NCI-H1694 (cell line): Measurements from ENCODE around the gene ARL5C.
"Not testable (repeated sequence)": the region's sequence is repeated elsewhere in the genome, so short reads cannot be mapped to it uniquely, and the experiment has no call there.

Experiments used
- DNase-seq: peaks from one replicate; lab custom pipeline; 2025; lab: John Stamatoyannopoulos, UW

The ARL5C gene

DNA sequence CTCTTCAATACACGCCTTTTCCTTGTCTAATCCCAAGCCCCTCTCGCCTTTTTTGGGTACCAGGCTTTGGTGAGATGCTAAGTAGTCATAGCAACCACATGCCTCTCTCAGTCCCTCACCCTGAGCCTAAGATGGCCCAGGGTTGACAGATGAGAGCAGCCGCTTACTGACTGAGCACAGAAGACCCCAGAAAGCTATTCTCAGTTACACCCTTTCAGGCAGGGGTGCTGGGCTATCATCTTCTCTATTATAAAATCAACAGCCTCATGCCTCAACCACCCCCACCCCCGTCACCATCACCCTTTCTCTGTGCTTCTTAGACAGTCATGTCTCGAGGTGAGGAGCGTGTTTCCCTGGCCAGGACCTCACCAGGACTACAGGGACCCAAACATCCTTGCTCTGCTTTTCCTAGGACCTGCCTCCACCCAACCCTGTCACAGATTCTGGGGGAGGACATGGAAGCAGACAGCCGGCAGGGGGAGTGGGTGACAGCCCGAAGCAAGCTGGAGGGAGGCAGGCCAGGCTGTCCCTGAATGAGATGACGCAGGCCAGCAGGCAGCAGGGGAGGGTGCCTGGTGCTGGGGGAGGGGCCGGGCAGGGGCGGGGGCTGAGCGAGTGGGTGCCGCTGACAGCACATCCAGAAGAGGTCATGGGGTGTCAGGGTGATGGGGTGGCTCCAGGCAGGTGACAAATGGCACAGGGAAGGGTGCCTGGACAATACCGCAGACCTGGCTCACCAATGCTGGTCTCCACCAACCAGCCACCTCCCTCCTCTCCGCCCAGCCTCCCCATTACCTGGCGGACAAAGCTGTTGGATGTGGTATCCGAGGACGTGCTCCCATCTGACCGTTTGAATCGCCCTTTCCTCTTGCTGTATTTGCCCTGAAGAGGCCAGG lies 28.4 kb upstream of the ARL5C start:
- DNase-seq: peak; percentile 73

DNA sequence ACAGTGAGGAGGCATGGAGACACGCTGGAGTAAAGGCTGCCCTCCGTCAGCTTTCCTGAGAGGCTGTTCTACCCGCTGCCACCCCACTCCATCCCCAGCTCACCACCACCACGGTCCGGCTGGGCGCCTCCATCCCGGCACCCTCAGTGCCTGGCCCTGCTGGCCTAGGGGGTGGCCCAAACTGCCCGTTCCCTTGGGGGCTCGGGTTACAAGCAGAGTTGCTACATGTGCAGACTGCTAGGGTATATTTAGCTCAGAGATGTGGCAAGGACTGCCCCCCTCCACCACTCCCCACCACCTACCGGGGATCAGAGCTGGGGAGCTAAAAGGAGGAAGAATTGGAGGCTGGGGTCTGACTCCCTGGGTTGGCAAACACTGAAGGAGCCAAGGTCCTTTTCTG lies 27.4 kb upstream of the ARL5C start:
- DNase-seq: no peak

DNA sequence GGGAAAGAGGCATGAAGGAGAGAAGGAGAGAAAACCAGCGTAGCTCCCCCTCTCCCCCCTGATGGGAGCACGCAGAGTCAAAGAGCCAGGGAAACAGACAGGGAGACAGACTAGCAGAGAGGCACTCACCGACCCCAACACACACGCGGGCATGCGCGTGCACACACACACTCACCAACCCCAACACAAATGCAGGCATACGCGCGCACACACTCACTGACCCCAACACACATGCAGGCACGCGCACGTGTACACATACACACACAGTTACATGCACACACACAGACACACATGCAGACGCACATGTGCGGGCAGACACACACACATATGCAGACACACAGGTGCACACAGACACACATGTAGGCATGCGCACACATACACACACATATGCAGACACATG lies 26.9 kb upstream of the ARL5C start:
- DNase-seq: no peak

DNA sequence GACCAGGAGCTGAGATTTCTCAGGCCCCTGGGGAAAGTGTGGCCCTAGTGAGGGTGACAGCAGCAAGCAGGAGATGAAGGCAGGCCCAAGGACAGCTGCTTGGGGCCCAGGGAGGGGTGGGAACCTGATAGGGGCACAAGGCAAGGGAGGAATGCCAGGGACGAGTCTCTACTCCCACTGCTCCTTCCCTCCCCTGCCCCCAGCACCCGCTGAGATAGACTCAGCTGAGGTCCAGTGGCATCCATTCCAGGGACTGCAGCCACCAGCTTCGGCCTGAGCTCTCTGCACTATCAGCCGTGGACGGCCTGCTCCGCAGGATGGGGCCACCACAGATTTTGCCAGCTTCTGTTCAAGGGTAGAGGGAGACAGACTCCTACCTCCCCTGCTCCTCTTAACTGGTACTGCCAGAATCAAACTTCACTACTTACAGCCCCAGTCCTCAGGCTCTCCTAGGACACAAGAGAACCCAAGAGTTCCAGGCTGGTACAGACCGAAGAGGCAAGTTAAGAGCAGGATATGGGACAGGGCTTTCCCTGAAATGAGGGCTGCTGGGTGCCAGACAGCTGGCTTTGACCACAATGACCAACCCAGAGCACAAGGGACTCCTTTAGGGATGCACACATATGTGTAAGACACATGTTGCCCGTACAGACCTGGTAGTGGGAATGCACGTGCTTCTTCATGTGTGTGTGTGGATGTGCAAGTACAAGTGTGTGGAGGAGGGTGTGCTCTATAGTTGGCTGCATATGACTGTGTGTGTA lies 26.0 kb upstream of the ARL5C start:
- no peak for DNase-seq

DNA sequence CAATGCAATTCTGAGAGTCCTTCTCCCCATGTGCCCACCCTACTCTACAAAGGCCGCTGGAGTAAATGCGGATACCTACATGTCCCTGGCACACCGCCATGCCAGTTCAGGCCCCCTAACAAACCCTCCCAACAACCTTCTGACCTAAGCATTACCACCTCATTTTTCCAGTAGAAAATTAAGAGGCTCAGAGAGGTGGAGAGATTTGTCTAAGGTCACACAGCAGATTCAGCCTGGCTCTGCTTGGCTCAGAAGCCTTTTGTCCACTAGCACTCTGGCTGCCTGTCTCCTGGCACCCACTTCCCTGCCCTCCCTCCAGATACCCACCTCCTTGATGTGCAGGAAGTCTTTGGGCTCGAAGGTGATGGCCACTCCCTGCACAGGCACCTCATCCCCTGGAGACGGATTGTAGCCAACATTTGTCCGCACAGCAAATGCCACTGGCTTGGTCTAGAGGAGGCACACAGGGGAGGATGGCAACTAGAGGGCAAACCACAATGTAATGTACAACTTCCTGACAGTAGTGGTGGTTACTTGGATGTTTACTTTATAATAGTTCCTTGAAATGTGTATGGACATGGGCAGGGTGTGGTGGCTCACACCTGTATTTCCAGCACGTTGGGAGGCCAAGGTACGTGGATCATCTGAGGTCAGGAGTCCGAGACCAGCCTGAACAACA lies 21.3 kb upstream of the ARL5C start:
- DNase-seq: no peak

DNA sequence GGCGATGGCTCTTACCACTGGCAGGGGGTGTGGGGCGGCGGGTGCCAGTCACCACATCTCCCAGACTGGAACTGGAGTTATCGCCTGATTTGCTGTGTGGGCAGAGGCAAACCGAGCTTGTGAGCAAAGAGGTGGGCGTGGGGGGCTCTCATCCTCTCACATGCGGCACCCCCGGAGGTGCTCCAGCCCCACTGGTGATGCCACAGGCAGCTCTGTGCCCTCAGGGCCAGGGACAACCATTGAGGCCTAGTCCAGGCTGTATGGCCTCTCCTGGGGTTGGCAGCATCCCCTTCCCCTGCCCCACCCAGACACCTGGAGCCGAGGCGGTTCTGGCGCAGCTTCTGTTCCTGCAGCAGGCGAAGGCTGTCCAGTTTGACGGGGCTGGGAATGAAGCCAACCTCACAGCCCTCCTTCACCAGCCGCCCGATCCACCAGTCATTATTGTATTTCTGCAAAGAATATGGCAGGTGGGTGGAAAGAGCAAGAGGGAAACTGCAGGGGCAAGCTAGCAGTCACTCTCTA lies 20.6 kb upstream of the ARL5C start:
- DNase-seq: peak; percentile 30

DNA sequence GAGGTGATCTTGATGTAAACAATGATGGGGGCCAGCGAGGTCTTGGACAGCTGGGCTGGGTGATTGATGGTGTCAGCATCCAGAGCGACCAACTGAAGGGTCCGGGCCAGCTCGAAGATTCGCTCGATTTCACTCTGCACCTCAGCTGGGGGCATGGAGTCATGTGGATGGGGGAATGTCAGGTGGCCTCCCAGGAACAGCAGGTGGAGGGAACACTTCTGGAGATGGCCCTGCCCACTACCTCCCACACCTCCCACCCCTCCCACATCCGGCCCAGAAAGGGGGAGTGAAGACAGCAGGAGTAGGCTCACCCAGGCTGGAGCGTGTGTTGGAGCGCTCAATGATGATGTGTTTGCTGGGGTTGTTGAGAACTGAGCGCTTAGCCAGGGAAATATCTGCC lies 17.8 kb upstream of the ARL5C start:
- no peak for DNase-seq

DNA sequence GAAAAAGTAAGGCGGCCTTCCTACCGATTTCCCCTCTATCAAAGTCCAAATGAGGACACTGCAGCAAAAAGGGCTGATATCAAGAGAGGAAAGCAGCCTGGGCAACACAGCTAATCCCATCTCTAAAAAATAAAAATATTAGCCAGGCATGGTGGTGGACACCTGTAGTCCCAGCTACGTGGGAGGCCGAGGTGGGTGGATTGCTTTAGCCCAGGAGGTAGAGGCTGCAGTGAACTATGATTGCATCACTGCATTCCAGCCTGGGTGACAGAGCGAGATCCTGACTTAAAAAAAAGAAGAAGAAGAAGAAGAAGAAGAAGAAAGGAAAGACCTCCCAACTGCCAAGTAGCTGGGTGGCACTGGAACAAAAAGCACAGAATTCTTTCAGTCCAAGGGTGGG lies 17.1 kb upstream of the ARL5C start:
- DNase-seq: no peak

DNA sequence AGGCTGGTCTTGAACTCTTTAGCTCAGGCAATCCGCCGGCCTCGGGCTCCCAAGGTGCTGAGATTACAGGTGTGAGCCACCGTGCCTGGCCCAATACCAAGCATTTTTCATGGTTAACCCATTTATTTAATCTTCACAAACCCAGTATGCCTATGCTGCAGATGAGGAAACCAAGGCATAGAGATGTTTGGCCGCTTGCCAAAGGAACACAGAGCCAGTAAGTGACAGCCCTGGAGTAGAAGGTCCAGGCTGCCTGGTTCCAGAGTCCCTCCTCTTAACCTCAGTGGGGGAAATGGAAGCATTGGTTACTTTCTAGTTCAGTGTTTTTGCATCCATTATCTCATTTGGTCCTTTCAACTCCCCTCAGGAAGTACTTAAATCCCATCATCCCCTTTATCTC lies 15.3 kb upstream of the ARL5C start:
- DNase-seq: no peak

DNA sequence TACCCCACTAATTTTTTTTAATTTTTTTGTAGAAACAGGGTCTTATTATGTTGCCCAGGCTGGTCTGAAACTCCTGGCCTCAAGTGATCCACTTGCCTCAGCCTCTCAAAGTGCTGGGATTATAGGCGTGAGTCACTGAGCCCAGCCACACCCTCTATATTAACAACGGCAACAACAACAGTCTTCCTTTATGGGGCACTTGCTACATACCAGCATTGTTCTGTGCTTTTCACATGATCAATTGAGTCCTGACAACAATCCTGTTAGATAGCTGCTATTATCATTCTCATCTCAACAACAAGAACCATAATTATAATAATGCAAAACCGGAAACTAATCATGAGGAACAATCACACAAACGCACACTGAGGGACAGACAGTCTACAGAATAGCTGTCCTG lies 12.6 kb upstream of the ARL5C start:
- no peak for DNase-seq

DNA sequence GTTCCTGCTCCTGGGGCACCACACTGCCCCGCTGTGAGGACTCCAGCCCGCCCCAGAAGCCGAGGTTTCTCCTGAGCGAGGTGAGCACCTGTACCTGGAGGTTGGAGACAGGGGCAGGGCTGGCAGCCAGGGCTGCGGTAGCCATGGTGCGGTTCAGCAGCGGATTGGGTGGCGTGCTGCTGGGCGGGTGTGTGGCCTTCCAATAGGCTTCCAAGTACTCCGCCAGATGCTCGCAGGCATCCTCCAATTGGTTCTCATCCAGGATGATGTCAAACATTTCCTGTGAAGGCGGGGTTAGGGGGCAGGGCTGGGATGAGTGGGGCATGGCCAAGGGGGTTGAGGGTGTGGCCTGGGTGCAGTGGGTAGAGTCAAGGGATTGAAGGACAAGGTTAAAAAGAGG lies 11.3 kb upstream of the ARL5C start:
- DNase-seq: no peak

DNA sequence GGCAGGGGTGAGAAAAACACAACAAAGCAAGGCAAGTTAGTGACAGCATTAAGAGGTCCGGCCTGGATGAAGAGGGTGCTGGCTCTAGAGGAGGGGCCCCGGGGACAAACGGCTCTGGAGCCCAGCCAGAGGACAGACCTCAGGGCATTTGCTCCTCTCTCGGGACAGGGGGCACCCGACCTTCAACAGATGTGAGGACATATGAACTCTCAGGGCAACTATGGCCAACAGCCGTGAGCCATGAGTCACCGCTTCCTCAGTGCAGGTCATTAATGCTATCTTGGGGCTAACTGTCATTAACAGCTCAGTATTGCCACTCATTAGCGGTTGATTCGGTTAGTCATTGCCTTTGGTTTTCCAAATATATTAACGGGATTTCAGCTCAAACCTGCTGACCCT lies 9.7 kb upstream of the ARL5C start:
- DNase-seq: no peak

DNA sequence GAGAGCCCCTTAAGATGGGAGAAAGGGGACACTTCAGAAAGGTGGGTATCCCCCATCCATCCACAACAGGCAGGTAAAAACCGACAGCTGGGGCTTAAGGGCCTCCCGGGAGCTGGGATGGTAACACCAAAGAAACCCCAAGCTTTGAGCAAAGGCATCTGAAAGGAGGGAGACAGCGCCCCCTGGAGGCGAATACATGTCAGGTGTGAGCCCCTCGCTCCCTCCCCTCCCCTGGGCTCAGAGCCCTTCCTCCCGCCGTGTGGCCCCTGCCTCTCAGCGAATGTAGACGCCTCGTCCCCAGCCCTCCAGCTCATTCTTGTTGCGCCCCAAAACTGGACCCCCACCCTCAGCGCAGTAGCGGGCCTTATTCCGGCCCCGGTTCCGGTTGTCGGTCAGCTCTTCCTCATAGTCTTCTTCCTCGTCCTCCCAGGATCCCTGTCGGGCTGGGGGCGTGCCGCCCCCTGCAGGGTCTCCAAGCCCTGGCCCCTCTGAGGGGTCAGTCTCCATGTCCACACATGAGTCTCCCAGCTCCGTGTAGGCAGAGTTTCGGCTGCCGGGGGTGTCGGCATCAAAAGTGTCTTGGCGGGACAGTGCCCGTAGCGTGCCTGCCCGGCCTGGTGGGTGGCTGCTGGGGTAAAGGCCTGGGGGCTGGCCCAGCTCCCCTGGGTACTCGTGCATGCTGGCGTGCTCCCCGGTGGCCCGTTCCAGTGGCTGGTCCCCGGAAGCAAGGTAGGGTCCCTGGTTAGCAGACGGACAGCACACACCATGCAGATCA lies 9.1 kb upstream of the ARL5C start:
- peak; percentile 70 for DNase-seq

DNA sequence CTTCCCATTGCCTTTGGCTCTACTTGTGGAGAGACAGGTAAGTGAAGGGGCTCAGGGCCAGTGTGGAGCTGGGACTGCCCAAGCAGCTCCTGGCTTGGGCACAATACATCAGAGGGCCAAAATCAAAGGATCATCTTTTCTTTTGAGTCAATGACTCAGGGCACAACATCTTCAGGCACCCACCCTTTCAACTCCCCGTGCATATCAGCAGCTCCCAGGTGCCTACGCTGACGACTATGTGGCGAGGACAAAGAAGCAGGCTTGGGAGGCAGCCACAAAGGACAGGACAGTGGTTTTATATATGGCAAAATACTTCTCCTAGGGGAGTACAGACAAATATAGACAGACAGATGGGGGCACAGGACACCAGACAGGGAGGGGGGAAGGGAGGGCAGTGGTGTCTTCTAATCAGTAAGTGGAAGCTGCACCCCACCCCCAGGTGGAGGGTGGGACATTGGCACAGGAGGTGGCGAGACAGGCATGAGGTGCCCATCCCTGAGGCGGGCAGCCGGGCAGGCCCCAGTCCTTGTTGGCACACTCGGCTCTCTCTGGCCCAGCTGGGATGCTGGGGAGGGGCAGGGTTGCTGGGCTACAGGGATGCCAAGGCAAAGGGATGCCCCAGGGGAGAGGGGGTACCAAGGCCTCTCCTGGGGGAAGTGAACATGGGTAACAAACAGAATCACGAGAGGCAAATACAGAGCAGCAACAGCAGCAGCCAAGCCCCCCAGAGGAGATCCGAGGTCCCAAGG lies 7.7 kb upstream of the ARL5C start:
- DNase-seq: no peak

DNA sequence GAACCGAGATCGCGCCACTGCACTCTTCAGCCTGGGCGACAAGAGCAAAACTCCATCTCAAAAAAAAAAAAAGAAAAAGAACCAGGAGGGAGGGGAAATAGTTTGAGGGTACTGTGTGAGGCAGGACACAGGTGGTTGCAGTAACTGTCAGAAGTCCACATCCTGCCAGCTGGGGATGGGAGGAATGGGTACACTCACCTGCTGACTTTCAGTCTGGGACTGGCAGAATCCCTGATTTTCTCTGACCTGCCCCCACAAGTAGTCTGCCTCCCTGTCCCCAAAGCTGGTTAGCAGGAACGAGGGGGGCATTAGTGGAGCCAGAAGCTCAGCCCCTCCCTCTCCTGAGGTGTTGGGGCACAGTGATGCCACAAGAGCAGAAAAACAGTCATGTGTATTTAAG lies 7.1 kb upstream of the ARL5C start:
- no peak for DNase-seq

DNA sequence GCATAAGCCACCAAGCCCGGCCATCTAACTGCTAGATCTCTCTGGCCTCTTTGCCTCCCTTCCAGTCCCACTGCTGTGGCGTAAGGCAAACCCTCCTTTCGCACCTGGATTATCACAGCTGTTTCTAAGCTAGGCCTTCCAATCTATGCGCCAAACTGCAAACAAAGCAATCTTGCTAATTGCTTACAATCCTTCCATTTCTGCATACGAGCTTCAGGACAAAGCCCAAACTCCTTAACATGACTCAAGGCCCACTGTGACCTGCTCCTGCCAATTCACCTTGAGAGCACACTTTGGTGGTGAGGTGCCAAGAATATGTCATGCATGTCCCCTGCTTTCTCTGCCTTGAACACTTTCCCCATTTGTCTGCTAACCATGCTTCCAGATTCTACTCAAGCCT lies 6.0 kb upstream of the ARL5C start:
- DNase-seq: no peak

DNA sequence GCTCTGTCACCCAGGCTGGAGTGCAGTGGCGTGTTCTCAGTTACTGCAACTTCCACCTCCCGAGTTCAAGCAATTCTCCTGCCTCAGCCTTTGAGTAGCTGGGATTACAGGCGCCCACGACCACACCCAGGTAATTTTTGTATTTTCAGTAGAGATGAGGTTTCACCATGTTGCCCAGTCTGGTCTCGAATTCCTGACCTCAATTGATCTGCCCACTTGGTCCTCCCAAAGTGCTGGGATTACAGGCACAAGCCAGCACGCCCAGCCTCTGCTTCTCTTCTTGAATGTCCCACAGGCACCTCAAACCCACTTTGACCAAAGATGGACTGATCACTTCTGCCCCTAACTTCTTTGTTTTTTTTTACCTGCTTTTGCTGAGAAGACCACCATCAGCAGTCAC lies 4.6 kb upstream of the ARL5C start:
- DNase-seq: no peak

DNA sequence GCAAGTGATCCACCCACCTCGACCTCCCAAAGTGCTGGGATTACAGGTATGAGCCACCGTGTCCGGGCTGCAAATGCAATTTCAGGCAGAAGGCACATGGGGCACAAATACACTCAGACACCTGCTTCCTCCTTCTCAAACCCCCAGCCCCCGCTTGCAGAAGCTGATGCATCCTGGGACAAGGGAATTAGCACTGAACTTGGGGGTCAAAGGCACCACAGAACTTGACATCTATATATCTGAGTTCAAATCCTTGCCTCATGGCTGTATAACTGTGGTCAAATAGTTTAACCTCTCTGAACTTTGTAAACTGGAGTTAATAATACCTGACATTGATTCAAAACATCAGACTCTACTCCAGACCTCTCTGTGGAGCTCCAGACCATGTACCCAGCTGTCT lies 4.1 kb upstream of the ARL5C start:
- DNase-seq: no peak

DNA sequence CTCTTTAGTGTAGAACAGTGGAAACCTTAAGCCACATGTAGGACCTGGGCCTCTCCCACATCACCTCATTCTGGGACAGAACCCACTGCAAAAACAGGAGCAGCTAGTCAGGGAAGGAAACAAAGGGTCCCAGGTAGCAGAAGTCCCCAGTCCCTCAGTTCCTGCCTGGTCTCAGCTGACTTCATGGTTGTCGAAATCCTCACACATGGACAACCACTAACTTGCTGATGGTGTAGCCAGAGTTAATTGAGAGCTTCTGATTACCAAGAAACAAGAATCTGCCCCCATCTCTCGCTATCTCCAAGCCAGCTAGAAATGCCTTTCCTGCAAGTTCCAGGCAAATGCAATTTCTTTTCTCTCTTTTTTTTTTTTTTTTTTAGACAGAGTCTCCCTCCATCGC lies 3.6 kb upstream of the ARL5C start:
- DNase-seq: no peak

DNA sequence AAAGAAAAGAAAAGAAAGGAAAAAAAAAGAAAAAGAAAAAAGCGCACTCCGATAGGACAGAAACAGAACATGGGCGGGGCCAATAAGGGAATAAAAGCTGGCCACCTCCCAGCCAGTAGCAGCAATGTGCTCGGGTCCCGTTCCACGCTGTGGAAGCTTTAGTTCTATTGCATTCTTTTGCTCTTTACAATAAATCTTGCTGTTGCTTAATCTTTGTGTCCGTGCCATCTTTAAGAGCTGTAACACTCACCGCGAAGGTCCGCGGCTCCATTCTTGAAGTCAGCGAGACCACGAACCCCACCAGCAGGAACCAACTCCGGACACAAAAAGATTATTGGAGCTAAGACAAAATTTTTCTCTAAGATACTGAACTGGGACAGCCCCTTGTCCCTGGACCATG lies 3.1 kb upstream of the ARL5C start:
- no peak for DNase-seq

DNA sequence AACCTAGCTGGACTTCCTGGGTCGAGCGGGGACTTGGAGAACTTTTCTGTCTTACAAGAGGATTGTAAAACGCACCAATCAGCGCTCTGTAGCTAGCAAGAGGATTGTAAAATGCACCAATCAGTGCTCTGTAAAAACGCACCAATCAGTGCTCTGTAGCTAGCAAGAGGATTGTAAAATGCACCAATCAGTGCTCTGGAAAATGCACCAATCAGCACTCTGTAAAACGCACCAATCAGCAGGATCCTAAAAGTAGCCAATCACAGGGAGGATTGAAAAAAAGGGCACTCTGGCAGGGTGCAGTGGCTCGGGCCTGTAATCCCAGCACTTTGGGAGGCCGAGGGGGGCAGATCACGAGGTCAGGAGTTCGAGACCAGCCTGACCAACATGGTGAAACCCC lies 2.5 kb upstream of the ARL5C start:
- DNase-seq: not testable (repeated sequence)
